HepG2 (cell line): ENCODE measurements around the gene NKD1. TPM values are rescaled to one million over a fixed set of nuclear protein-coding genes. Genes with fewer than 3 reads are reported as not detected.

Experiments used
- ATAC-seq: fragments of 200-7000 bp; cut with Tn5 transposase; 3 replicates; pipeline ENCODE4 v1.9.1; 2020; ENCODE audit warnings: mild to moderate bottlenecking, moderate library complexity
- BruUV-seq: library from RNA; stranded (reverse); fragments of 400-500 nt; replicated peaks from 2 replicates; lab custom pipeline; 2021; lab: Mats Ljungman, UMichigan
- CTCF ChIA-PET: fragments of 300-600 bp; formaldehyde crosslinking; extraction: SDS; loops from one replicate; lab custom pipeline; 2021; ENCODE audit warnings: low total read pairs, inconsistent platforms, low intra/inter-chr PET ratio; lab: Yijun Ruan, JAX
- POLR2A ChIA-PET: fragments of 350-600 bp; sonication (Branson Sonifier 250); formaldehyde crosslinking; loops from one replicate; lab custom pipeline; 2020; ENCODE audit warnings: antibody characterized with exemption, inconsistent platforms; lab: Yijun Ruan, JAX
- DNase-seq: peaks from one replicate; pipeline ENCODE4 v3.0.0-alpha.2; 2015; ENCODE audit warnings: low spot score
- FAIRE-seq: peaks from 3 replicates; lab custom pipeline; 2011; peaks lifted over from hg19 to GRCh38; lab: Jason Lieb, UNC
- H2AFZ ChIP-seq: one replicate; pipeline ENCODE4 v1.6.1; 2011; ENCODE audit warnings: low read length, inconsistent platforms
- H3K27ac ChIP-seq: fragments of 300-600 bp; 3 replicates; pipeline ENCODE4 v1.8.0; 2011; ENCODE audit warnings: mixed run types, mild to moderate bottlenecking, mixed read lengths, low read length, inconsistent platforms; ENCODE audit not compliant: insufficient read depth; ENCODE audit errors: extremely low read length
- H3K27me3 ChIP-seq, 2 experiments: fragments of 200-600 bp in 1 of 2; 2 replicates in 1 of 2; 3 replicates in 1 of 2; pipeline versions ENCODE4 v1.6.0 to v1.8.0; 2011; ENCODE audit warnings: low read length in 2 of 2, mild to moderate bottlenecking in 2 of 2, moderate library complexity in 2 of 2, inconsistent platforms in 1 of 2; ENCODE audit not compliant: insufficient read depth in 2 of 2, control insufficient read depth in 1 of 2
- H3K36me3 ChIP-seq, 2 experiments: fragments of 200-600 bp in 1 of 2; replicated peaks in 1 of 2; 2 replicates in 1 of 2; 3 replicates in 1 of 2; pipeline versions ENCODE4 v1.5.1 to v1.8.0; 2011; ENCODE audit warnings: low read length in 2 of 2, inconsistent platforms in 1 of 2; ENCODE audit not compliant: insufficient read depth in 2 of 2, control insufficient read depth in 1 of 2
- H3K4me1 ChIP-seq: 2 replicates; pipeline ENCODE4 v1.5.1; 2012; ENCODE audit warnings: low read length, inconsistent platforms; ENCODE audit not compliant: insufficient read depth
- H3K4me2 ChIP-seq: 2 replicates; pipeline ENCODE4 v1.6.0; 2011; ENCODE audit warnings: low read depth, low read length, inconsistent platforms
- H3K4me3 ChIP-seq, 3 experiments: fragments of 200-600 bp in 1 of 3; sonication (generic), shearing (Covaris generic) in 1 of 3; replicated peaks in 1 of 3; 2 replicates each; pipeline ENCODE4 v1.5.1; 2011 to 2016; ENCODE audit warnings: low read length in 3 of 3, inconsistent platforms in 2 of 3, low read depth in 2 of 3, mild to moderate bottlenecking in 2 of 3, control low read depth in 1 of 3, mixed read lengths in 1 of 3; ENCODE audit not compliant: insufficient read depth in 1 of 3
- H3K79me2 ChIP-seq: one replicate; pipeline ENCODE4 v1.6.1; 2011; ENCODE audit warnings: low read length, inconsistent platforms; ENCODE audit not compliant: insufficient read depth
- H3K9ac ChIP-seq: 2 replicates; pipeline ENCODE4 v1.6.0; 2011; ENCODE audit warnings: mild to moderate bottlenecking, low read depth, low read length, inconsistent platforms; ENCODE audit not compliant: insufficient read depth
- H3K9me3 ChIP-seq: 2 replicates; pipeline ENCODE4 v1.5.1; 2012; ENCODE audit warnings: mild to moderate bottlenecking, low read length
- H4K20me1 ChIP-seq: 2 replicates; pipeline ENCODE4 v1.6.0; 2011; ENCODE audit warnings: inconsistent platforms, mild to moderate bottlenecking, low read length, moderate library complexity; ENCODE audit not compliant: insufficient read depth
- CHD4 ChIP-seq: fragments of 200-600 bp; sonication (generic); IDR thresholded peaks from 2 replicates; pipeline ENCODE4 v1.7.0; 2017; ENCODE audit warnings: mild to moderate bottlenecking, low read length, borderline replicate concordance
- CREB1 ChIP-seq, 2 experiments: fragments of 450-650 bp in 1 of 2; IDR thresholded peaks; 2 replicates each; pipeline ENCODE4 v1.6.1; 2016 to 2017; ENCODE audit warnings: control low read depth in 1 of 2, mild to moderate bottlenecking in 1 of 2, missing compliant biosample characterization in 1 of 2, missing genetic modification characterization in 1 of 2
- HOXA5 ChIP-seq: sonication (generic); formaldehyde crosslinking; IDR thresholded peaks from 2 replicates; pipeline ENCODE4 v1.4.0; 2020; ENCODE audit warnings: missing genetic modification reagents
- HOXA7 ChIP-seq: sonication (generic); formaldehyde crosslinking; IDR thresholded peaks from 2 replicates; pipeline ENCODE4 v1.8.1; 2022; ENCODE audit warnings: mild to moderate bottlenecking, missing genetic modification reagents, moderate library complexity
- KDM2A ChIP-seq: sonication (generic); formaldehyde crosslinking; IDR thresholded peaks from 2 replicates; pipeline ENCODE4 v1.4.0; 2020; ENCODE audit warnings: low read depth, missing genetic modification reagents, borderline replicate concordance
- MAZ ChIP-seq, 2 experiments: sonication (generic) in 1 of 2; formaldehyde crosslinking in 1 of 2; IDR thresholded peaks; 2 replicates each; pipeline versions ENCODE4 v1.5.0 to v1.6.1; 2012 to 2020; ENCODE audit warnings: low read depth in 2 of 2, mild to moderate bottlenecking in 2 of 2, borderline replicate concordance in 1 of 2, improper control_type of control experiment in 1 of 2, low read length in 1 of 2, missing genetic modification reagents in 1 of 2, moderate library complexity in 1 of 2
- PRPF4 ChIP-seq: fragments of 200-400 bp; formaldehyde crosslinking; IDR thresholded peaks from 2 replicates; pipeline ENCODE4 v1.6.1; 2016; ENCODE audit warnings: low read length, low read depth; ENCODE audit not compliant: poor library complexity, severe bottlenecking
- SYNCRIP ChIP-seq: fragments of 200-400 bp; formaldehyde crosslinking; IDR thresholded peaks from 2 replicates; pipeline ENCODE4 v1.6.1; 2018; ENCODE audit warnings: mild to moderate bottlenecking, low read depth, low read length; ENCODE audit not compliant: insufficient read depth
- TSC22D2 ChIP-seq: sonication (generic); formaldehyde crosslinking; IDR thresholded peaks from 2 replicates; pipeline ENCODE4 v1.5.1; 2020; ENCODE audit warnings: missing genetic modification reagents, mild to moderate bottlenecking, borderline replicate concordance
- WIZ ChIP-seq: sonication (generic); formaldehyde crosslinking; IDR thresholded peaks from 2 replicates; pipeline ENCODE4 v1.5.1; 2020; ENCODE audit warnings: mild to moderate bottlenecking, missing genetic modification reagents
- ZNF253 ChIP-seq: sonication (generic); formaldehyde crosslinking; IDR thresholded peaks from 2 replicates; pipeline ENCODE4 v1.8.0; 2022; ENCODE audit warnings: mild to moderate bottlenecking, missing genetic modification reagents, borderline replicate concordance
- ZNF550 ChIP-seq: sonication (generic); formaldehyde crosslinking; IDR thresholded peaks from 2 replicates; pipeline ENCODE4 v1.4.0; 2020; ENCODE audit warnings: mild to moderate bottlenecking, missing genetic modification reagents, borderline replicate concordance
- WGBS: methylation state at CpG from one replicate; pipeline ENCODE4 v1.1.6; 2017; ENCODE audit warnings: low lambda C conversion rate; 5-methylcytosine and 5-hydroxymethylcytosine counted together
- in situ Hi-C: cut with HindIII; loops from 2 replicates; pipeline ENCODE4 v1.10.0; 2017; ENCODE audit warnings: low pct_unique_long_range_greater_than_20kb; ENCODE audit not compliant: extremely low pct_ligation_motif_present
- intact Hi-C: fragments of 100-400 bp; cut with micrococcal nuclease; formaldehyde crosslinking; loops from one replicate; pipeline ENCODE4 v1.10.0; 2022; ENCODE audit not compliant: unreplicated experiment
- polyA plus RNA-seq, 8 experiments: library from polyadenylated mRNA; depleted of rRNA in 3 of 8; stranded (reverse) in 7 of 8; unstranded in 1 of 8; fragments of >200 nt; fragmentation: Illumina TruSeq in 4 of 8; extraction: Trizol in 4 of 8; gene quantifications; 2 replicates each; pipeline versions ENCODE4 v1.2.1 to v1.2.3, GENCODE V29; 2011 to 2016; ENCODE audit warnings: low read depth in 4 of 8, missing spikeins in 1 of 8, mixed read lengths in 1 of 8; ENCODE audit not compliant: insufficient read depth in 1 of 8
- total RNA-seq, 5 experiments: library from RNA; depleted of rRNA; stranded (reverse); fragments of >200 nt; fragmentation: Illumina TruSeq; extraction: Trizol; gene quantifications; 2 replicates each; pipeline ENCODE4 v1.2.3, GENCODE V29; 2016; ENCODE audit warnings: low read depth in 1 of 5
- TF ChIP-seq, protein P1 (sequence below): sonication (generic); formaldehyde crosslinking; IDR thresholded peaks from 2 replicates; pipeline ENCODE4 v1.4.0; 2020; ENCODE audit warnings: missing genetic modification reagents

The NKD1 gene
- total and polyA plus RNA-seq, 2 of the 13 experiments (the other 11 are each of a cell fraction or from before 2014, with no cell fraction given): 70.4 to 121 TPM

DNA sequence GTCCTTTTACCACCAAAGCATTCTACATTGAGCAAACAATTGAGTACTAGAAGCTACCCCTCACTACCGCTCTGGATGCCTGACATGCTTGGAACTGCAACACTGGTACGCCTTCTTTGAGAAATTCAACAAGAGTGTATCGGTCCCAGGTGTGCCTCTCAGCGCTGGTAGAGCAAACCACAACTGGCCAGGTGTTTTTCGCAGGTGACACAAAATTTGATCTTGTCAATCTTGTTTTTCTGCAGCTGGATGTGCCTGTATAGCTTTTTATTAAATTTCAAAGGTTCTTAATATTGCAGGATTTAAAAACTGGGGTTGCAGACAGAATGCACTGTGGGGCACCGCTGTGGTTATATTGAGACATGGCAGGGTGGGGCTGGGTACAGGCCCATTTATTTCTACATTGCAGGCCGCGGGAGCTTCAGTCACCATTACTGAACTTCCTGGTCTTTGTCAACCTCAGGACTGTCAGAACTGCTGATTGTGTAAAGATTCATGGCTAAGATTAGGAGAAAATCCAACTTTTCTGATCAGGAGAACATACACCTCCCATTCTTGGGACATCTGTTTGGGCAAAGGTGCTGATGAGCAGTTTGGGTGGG, 137.4 kb downstream of the NKD1 start:
- 44% methylated on average over 8 of the region's 8 CpGs for WGBS
- H2AFZ ChIP-seq: no peak overlapping the region
- DNase-seq (no peak), ATAC-seq (no peak), FAIRE-seq (no peak)
- no peaks in the 10 kb centered on the region for H3K36me3 ChIP-seq
- CTCF ChIA-PET: no interaction called here
- H3K4me3 ChIP-seq: no peak overlapping the region
- no peaks in the 10 kb centered on the region for H4K20me1 ChIP-seq
- H3K79me2 ChIP-seq: no peaks in the 10 kb centered on the region
- BruUV-seq: no TSS peak
- H3K9me3 ChIP-seq: no peaks in the 10 kb centered on the region
- intact Hi-C loops: no loop called here
- no peak overlapping the region for H3K27ac ChIP-seq
- TF ChIP-seq, protein P1, sequence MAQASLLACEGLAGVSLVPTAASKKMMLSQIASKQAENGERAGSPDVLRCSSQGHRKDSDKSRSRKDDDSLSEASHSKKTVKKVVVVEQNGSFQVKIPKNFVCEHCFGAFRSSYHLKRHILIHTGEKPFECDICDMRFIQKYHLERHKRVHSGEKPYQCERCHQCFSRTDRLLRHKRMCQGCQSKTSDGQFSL (CRISPR knock-in tag): no peak
- no peak for TF ChIP-seq MAZ (IDR thresholded peaks at IDR 0.05; ENCODE audit: borderline replicate concordance, low read depth, low read length)
- no peak for TF ChIP-seq MAZ (CRISPR knock-in tag; IDR thresholded peaks at IDR 0.05; ENCODE audit: low read depth)
- no peak for TF ChIP-seq HOXA5 (CRISPR knock-in tag)
- no peak for TF ChIP-seq ZNF253 (CRISPR knock-in tag)
- TF ChIP-seq CREB1 (IDR thresholded peaks at IDR 0.05): no peak
- no peak for TF ChIP-seq CREB1 (CRISPR knock-in tag; IDR thresholded peaks at IDR 0.05)
- no peak for TF ChIP-seq SYNCRIP
- no peak for TF ChIP-seq ZNF550 (CRISPR knock-in tag)
- no peak for TF ChIP-seq PRPF4
- TF ChIP-seq TSC22D2 (CRISPR knock-in tag): no peak
- no peak for TF ChIP-seq KDM2A (CRISPR knock-in tag)
- no peak for TF ChIP-seq HOXA7 (CRISPR knock-in tag)
- no peak for TF ChIP-seq CHD4
- no peak for TF ChIP-seq WIZ (CRISPR knock-in tag)
- H3K4me1 ChIP-seq: peaks cover 10% of the 10 kb centered on the region
- H3K9ac ChIP-seq: no peak overlapping the region
- peaks cover 2 to 34% of the 10 kb centered on the region in 2 experiments for H3K27me3 ChIP-seq
- POLR2A ChIA-PET: interaction anchor here (1.1 kb wide), 1 partner anchor 11 kb away, joined by 3 read pairs; no protein-coding TSS in a partner anchor
- in situ Hi-C loops: no loop called here
- H3K4me2 ChIP-seq: no peak overlapping the region
